Neural progenitor cell (in vitro differentiated cells): ENCODE measurements around the gene ITPK1. TPM values are rescaled to one million over a fixed set of nuclear protein-coding genes. Genes with fewer than 3 reads are reported as not detected.

Experiments used
- DNase-seq: peaks from one replicate; pipeline ENCODE4 v3.0.0-alpha.2; 2016; ENCODE audit warnings: low spot score
- H2AFZ ChIP-seq: fragments of 200-600 bp; sonication (generic); replicated peaks from 2 replicates; pipeline ENCODE4 v1.6.1; 2016; ENCODE audit warnings: antibody characterized with exemption
- H3F3A ChIP-seq: fragments of 200-600 bp; sonication (generic); 2 replicates; pipeline ENCODE4 v1.6.1; 2016; ENCODE audit warnings: antibody characterized with exemption, low read depth
- H3K27ac ChIP-seq: fragments of 200-600 bp; sonication (generic); 2 replicates; pipeline ENCODE4 v1.5.1; 2016; ENCODE audit warnings: mild to moderate bottlenecking
- H3K27me3 ChIP-seq: fragments of 200-600 bp; sonication (generic); 2 replicates; pipeline ENCODE4 v1.6.1; 2016; ENCODE audit warnings: mild to moderate bottlenecking, moderate library complexity
- H3K36me3 ChIP-seq: fragments of 200-600 bp; sonication (generic); 2 replicates; pipeline ENCODE4 v1.5.1; 2016
- H3K4me1 ChIP-seq: fragments of 200-600 bp; sonication (generic); 2 replicates; pipeline ENCODE4 v1.6.1; 2016; ENCODE audit warnings: mixed run types
- H3K4me2 ChIP-seq: fragments of 200-600 bp; sonication (generic); 2 replicates; pipeline ENCODE4 v1.6.1; 2016
- H3K4me3 ChIP-seq: fragments of 200-600 bp; sonication (generic); 2 replicates; pipeline ENCODE4 v1.5.1; 2016
- H3K79me2 ChIP-seq: fragments of 200-600 bp; sonication (generic); 2 replicates; pipeline ENCODE4 v1.6.1; 2016; ENCODE audit warnings: low read depth
- H3K9ac ChIP-seq: fragments of 200-600 bp; sonication (generic); 2 replicates; pipeline ENCODE4 v1.6.1; 2016
- H3K9me3 ChIP-seq: fragments of 200-600 bp; sonication (generic); 2 replicates; pipeline ENCODE4 v1.5.1; 2016; ENCODE audit warnings: low read depth
- H4K20me1 ChIP-seq: fragments of 200-600 bp; sonication (generic); 2 replicates; pipeline ENCODE4 v1.6.1; 2016; ENCODE audit warnings: low read depth
- H3K27ac Mint-ChIP-seq: 3 replicates; pipeline ENCODE4 v1.8.0; 2021; ENCODE audit warnings: mixed read lengths
- H3K27me3 Mint-ChIP-seq: 2 replicates; pipeline ENCODE4 v1.8.0; 2022; ENCODE audit warnings: low read depth, mild to moderate bottlenecking, inconsistent platforms, moderate library complexity, mixed read lengths; ENCODE audit not compliant: insufficient read depth
- H3K36me3 Mint-ChIP-seq: 3 replicates; pipeline ENCODE4 v1.8.0; 2021; ENCODE audit warnings: mixed read lengths
- H3K4me1 Mint-ChIP-seq: 3 replicates; pipeline ENCODE4 v1.8.0; 2021; ENCODE audit warnings: mixed read lengths
- H3K4me3 Mint-ChIP-seq: 3 replicates; pipeline ENCODE4 v1.8.0; 2021; ENCODE audit warnings: mild to moderate bottlenecking, moderate library complexity, mixed read lengths
- H3K9me3 Mint-ChIP-seq: 3 replicates; pipeline ENCODE4 v1.8.0; 2020; ENCODE audit warnings: mixed read lengths
- EZH2 ChIP-seq: fragments of 200-600 bp; sonication (generic); IDR thresholded peaks from 2 replicates; pipeline ENCODE4 v1.6.1; 2017; ENCODE audit warnings: antibody characterized with exemption, mild to moderate bottlenecking, moderate library complexity
- EZH2phosphoT487 ChIP-seq: fragments of 200-600 bp; sonication (generic); IDR thresholded peaks from 2 replicates; pipeline ENCODE4 v1.6.1; 2017; ENCODE audit warnings: antibody characterized with exemption
- total RNA-seq: library from RNA; depleted of rRNA; stranded (reverse); fragments of >200 nt; gene quantifications from 2 replicates; pipeline ENCODE4 v1.2.3, GENCODE V29; 2015; ENCODE audit warnings: low replicate concordance
- TF ChIP-seq, protein P1 (sequence below): fragments of 200-600 bp; sonication (generic); IDR thresholded peaks from 2 replicates; pipeline ENCODE4 v1.5.1; 2017; ENCODE audit warnings: antibody characterized with exemption, mild to moderate bottlenecking

The ITPK1 gene
- total RNA-seq, 1 donor from 2014 or later, result 25.8 TPM

GRCh38 chr14:93016275-93016845 is 99.4 kb downstream of the ITPK1 start:
- H3K27ac ChIP-seq, result no peak overlapping the region
- Mint-ChIP-seq H3K36me3 (no peaks in the 10 kb centered on the region), H3K4me3 (no peak overlapping the region), H3K9me3 (no peaks in the 10 kb centered on the region), H3K27me3 (peaks cover 16% of the 10 kb centered on the region), H3K4me1 (peaks cover 44% of the 10 kb centered on the region), H3K27ac (no peak overlapping the region)
- DNase-seq, result no peak
- H3K36me3 ChIP-seq, result no peaks in the 10 kb centered on the region
- no peak overlapping the region for H3K4me3 ChIP-seq
- H4K20me1 ChIP-seq, result peaks cover 25% of the 10 kb centered on the region
- no peaks in the 10 kb centered on the region for H3K27me3 ChIP-seq
- TF ChIP-seq EZH2phosphoT487 (no peak), EZH2 (no peak)
- TF ChIP-seq, protein P1, sequence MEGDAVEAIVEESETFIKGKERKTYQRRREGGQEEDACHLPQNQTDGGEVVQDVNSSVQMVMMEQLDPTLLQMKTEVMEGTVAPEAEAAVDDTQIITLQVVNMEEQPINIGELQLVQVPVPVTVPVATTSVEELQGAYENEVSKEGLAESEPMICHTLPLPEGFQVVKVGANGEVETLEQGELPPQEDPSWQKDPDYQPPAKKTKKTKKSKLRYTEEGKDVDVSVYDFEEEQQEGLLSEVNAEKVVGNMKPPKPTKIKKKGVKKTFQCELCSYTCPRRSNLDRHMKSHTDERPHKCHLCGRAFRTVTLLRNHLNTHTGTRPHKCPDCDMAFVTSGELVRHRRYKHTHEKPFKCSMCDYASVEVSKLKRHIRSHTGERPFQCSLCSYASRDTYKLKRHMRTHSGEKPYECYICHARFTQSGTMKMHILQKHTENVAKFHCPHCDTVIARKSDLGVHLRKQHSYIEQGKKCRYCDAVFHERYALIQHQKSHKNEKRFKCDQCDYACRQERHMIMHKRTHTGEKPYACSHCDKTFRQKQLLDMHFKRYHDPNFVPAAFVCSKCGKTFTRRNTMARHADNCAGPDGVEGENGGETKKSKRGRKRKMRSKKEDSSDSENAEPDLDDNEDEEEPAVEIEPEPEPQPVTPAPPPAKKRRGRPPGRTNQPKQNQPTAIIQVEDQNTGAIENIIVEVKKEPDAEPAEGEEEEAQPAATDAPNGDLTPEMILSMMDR, result no peak
- H3K4me1 ChIP-seq, result peaks cover 40% of the 10 kb centered on the region
- no peak overlapping the region for H3K4me2 ChIP-seq
- no peaks in the 10 kb centered on the region for H3K79me2 ChIP-seq
- no peak overlapping the region for H3K9ac ChIP-seq
- no peaks in the 10 kb centered on the region for H3K9me3 ChIP-seq
- no peak overlapping the region for H2AFZ ChIP-seq
- peaks cover 9% of the 10 kb centered on the region for H3F3A ChIP-seq

- peaks cover 14% of the 10 kb centered on the region for H3K27me3 Mint-ChIP-seq
- no peaks in the 10 kb centered on the region for H3K79me2 ChIP-seq
- H3K36me3 Mint-ChIP-seq, result no peaks in the 10 kb centered on the region
- H3K9me3 ChIP-seq, result no peaks in the 10 kb centered on the region
- TF ChIP-seq EZH2 (no peak), EZH2phosphoT487 (no peak)
- TF ChIP-seq, protein P1, result no peak
- peaks cover 9% of the 10 kb centered on the region for H3F3A ChIP-seq
- H4K20me1 ChIP-seq, result peaks cover 28% of the 10 kb centered on the region
- H3K27me3 ChIP-seq, result no peaks in the 10 kb centered on the region
- no peaks in the 10 kb centered on the region for H3K9me3 Mint-ChIP-seq
- no peak overlapping the region for H3K27ac ChIP-seq
- H3K9ac ChIP-seq, result no peak overlapping the region
- H2AFZ ChIP-seq, result no peak overlapping the region
- H3K4me1 ChIP-seq, result peaks cover 40% of the 10 kb centered on the region
- H3K4me3 Mint-ChIP-seq, result no peak overlapping the region
- no peak overlapping the region for H3K4me2 ChIP-seq
- no peaks in the 10 kb centered on the region for H3K36me3 ChIP-seq
- H3K4me1 Mint-ChIP-seq, result peaks cover 39% of the 10 kb centered on the region
- H3K27ac Mint-ChIP-seq, result no peak overlapping the region
- no peak overlapping the region for H3K4me3 ChIP-seq
- DNase-seq, result no peak
Observed at GRCh38 chr14:93015505-93015904, 100.2 kb downstream of the ITPK1 start.

DNA sequence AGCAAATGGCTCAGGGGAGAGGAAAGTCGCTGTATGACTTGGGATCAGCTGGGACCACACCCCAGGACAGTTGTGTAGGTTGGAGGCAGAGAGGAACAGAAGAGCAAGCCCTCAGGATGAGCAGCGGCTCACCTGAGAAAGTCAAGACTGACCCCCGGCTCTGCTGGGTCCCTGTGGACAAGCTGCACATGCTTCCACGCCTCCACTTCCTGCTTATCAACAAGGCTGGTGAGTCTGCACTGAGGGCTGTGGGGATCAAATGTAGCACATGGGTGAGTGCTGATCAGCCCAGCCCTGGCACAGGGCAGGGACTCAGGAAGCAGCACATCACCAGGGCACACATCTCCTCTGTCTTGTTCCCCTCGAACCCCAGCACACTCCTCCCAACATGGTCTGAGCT is 100.7 kb downstream of the ITPK1 start:
- no peak overlapping the region for H3K27ac ChIP-seq
- H3K27me3 Mint-ChIP-seq, result peaks cover 10% of the 10 kb centered on the region
- H3K79me2 ChIP-seq, result no peaks in the 10 kb centered on the region
- no peaks in the 10 kb centered on the region for H3K9me3 Mint-ChIP-seq
- H3K36me3 Mint-ChIP-seq, result no peaks in the 10 kb centered on the region
- no peak overlapping the region for H3K4me2 ChIP-seq
- peaks cover 37% of the 10 kb centered on the region for H3K4me1 Mint-ChIP-seq
- no peak overlapping the region for H3K27ac Mint-ChIP-seq
- TF ChIP-seq EZH2, result no peak
- no peak for TF ChIP-seq EZH2phosphoT487
- TF ChIP-seq, protein P1, result no peak
- no peaks in the 10 kb centered on the region for H3K27me3 ChIP-seq
- DNase-seq, result no peak
- H2AFZ ChIP-seq, result no peak overlapping the region
- no peak overlapping the region for H3K4me3 ChIP-seq
- no peak overlapping the region for H3K4me3 Mint-ChIP-seq
- H3F3A ChIP-seq, result peaks cover 5% of the 10 kb centered on the region
- no peaks in the 10 kb centered on the region for H3K36me3 ChIP-seq
- peaks cover 35% of the 10 kb centered on the region for H3K4me1 ChIP-seq
- no peak overlapping the region for H3K9ac ChIP-seq
- peaks cover 28% of the 10 kb centered on the region for H4K20me1 ChIP-seq
- H3K9me3 ChIP-seq, result no peaks in the 10 kb centered on the region
